ENCODE results near the gene ZNF618.

Gene ZNF618

GRCh38 chr9:113885183-113886025, 9.3 kb downstream of the ZNF618 start:
- no peak for FAIRE-seq

GRCh38 chr9:113886026-113886369, 9.9 kb downstream of the ZNF618 start:
- FAIRE-seq: no peak

GRCh38 chr9:113886466-113886865, 10.4 kb downstream of the ZNF618 start:
- peak; percentile 66 for FAIRE-seq

GRCh38 chr9:113886933-113887332, 10.8 kb downstream of the ZNF618 start:
- no peak for FAIRE-seq

GRCh38 chr9:113887436-113887835, 11.3 kb downstream of the ZNF618 start:
- no peak for FAIRE-seq

- no peak for FAIRE-seq
Measured at GRCh38 chr9:113888336-113888735, 12.2 kb downstream of the ZNF618 start.

- FAIRE-seq: no peak
Measured at GRCh38 chr9:113888976-113889375, 12.9 kb downstream of the ZNF618 start.

- no peak for FAIRE-seq
Measured at GRCh38 chr9:113890704-113891103, 14.6 kb downstream of the ZNF618 start.

GRCh38 chr9:113892861-113893491, 16.9 kb downstream of the ZNF618 start:
- FAIRE-seq: no peak

GRCh38 chr9:113894166-113894565, 18.1 kb downstream of the ZNF618 start:
- FAIRE-seq: no peak

- no peak for FAIRE-seq
Measured at GRCh38 chr9:113895526-113895925, 19.4 kb downstream of the ZNF618 start.

GRCh38 chr9:113896713-113897112, 20.6 kb downstream of the ZNF618 start:
- peak; percentile 96 for FAIRE-seq

GRCh38 chr9:113898151-113898550, 22.0 kb downstream of the ZNF618 start:
- FAIRE-seq: no peak

GRCh38 chr9:113898596-113898995, 22.5 kb downstream of the ZNF618 start:
- FAIRE-seq: no peak

GRCh38 chr9:113899205-113899604, 23.1 kb downstream of the ZNF618 start:
- FAIRE-seq: no peak

GRCh38 chr9:113901221-113901688, 25.1 kb downstream of the ZNF618 start:
- FAIRE-seq: no peak

- no peak for FAIRE-seq
Measured at GRCh38 chr9:113903514-113904077, 27.5 kb downstream of the ZNF618 start.

- FAIRE-seq: no peak
Measured at GRCh38 chr9:113906411-113907110, 30.5 kb downstream of the ZNF618 start.

- no peak for FAIRE-seq
Measured at GRCh38 chr9:113907282-113907681, 31.2 kb downstream of the ZNF618 start.

GRCh38 chr9:113909421-113909820, 33.3 kb downstream of the ZNF618 start:
- no peak for FAIRE-seq

GRCh38 chr9:113910036-113910639, 34.0 kb downstream of the ZNF618 start:
- FAIRE-seq: peak; percentile 51

- FAIRE-seq: no peak
Measured at GRCh38 chr9:113911850-113912557, 35.9 kb downstream of the ZNF618 start.
